GM12873 (cell line): ENCODE results near the gene DYSF.

ENCODE experiments used
- CTCF ChIP-seq: IDR thresholded peaks from 2 replicates; pipeline ENCODE4 v1.5.1; 2012; ENCODE audit warnings: low read depth, mild to moderate bottlenecking, moderate library complexity, low read length, control low read depth; ENCODE audit not compliant: insufficient read depth; ENCODE audit errors: missing control alignments

DYSF gene

GRCh38 chr2:71506222-71507153 lies 53.1 kb downstream of the DYSF start:
- TF ChIP-seq CTCF, result no peak

- TF ChIP-seq CTCF, result no peak
Observed at GRCh38 chr2:71507476-71507875, 54.1 kb downstream of the DYSF start.

- TF ChIP-seq CTCF, result peak; percentile 94
Observed at GRCh38 chr2:71510196-71510807, 56.9 kb downstream of the DYSF start.

GRCh38 chr2:71510938-71511337 lies 57.6 kb downstream of the DYSF start:
- TF ChIP-seq CTCF, result no peak

GRCh38 chr2:71511776-71512175 lies 58.4 kb downstream of the DYSF start:
- TF ChIP-seq CTCF, result no peak

GRCh38 chr2:71512386-71512785 lies 59.0 kb downstream of the DYSF start:
- no peak for TF ChIP-seq CTCF

GRCh38 chr2:71513096-71513495 lies 59.7 kb downstream of the DYSF start:
- no peak for TF ChIP-seq CTCF
